HepG2 (cell line): ENCODE results near the gene NGRN. TPM values are rescaled to one million over a fixed set of nuclear protein-coding genes. Genes with fewer than 3 reads are reported as not detected.
A peak's percentile ranks its signal among the peaks of the same experiment; 100 is the strongest.

Source experiments
- ATAC-seq: fragments of 200-7000 bp; cut with Tn5 transposase; 3 replicates; pipeline ENCODE4 v1.9.1; 2020; ENCODE audit warnings: mild to moderate bottlenecking, moderate library complexity
- BruUV-seq: library from RNA; stranded (reverse); fragments of 400-500 nt; replicated peaks from 2 replicates; lab custom pipeline; 2021; lab: Mats Ljungman, UMichigan
- CTCF ChIA-PET: fragments of 300-600 bp; formaldehyde crosslinking; extraction: SDS; loops from one replicate; lab custom pipeline; 2021; ENCODE audit warnings: low total read pairs, inconsistent platforms, low intra/inter-chr PET ratio; lab: Yijun Ruan, JAX
- POLR2A ChIA-PET: fragments of 350-600 bp; sonication (Branson Sonifier 250); formaldehyde crosslinking; loops from one replicate; lab custom pipeline; 2020; ENCODE audit warnings: antibody characterized with exemption, inconsistent platforms; lab: Yijun Ruan, JAX
- DNase-seq: peaks from one replicate; pipeline ENCODE4 v3.0.0-alpha.2; 2015; ENCODE audit warnings: low spot score
- FAIRE-seq: peaks from 3 replicates; lab custom pipeline; 2011; peaks lifted over from hg19 to GRCh38; lab: Jason Lieb, UNC
- H2AFZ ChIP-seq: one replicate; pipeline ENCODE4 v1.6.1; 2011; ENCODE audit warnings: low read length, inconsistent platforms
- H3K27ac ChIP-seq: fragments of 300-600 bp; 3 replicates; pipeline ENCODE4 v1.8.0; 2011; ENCODE audit warnings: mixed run types, mild to moderate bottlenecking, mixed read lengths, low read length, inconsistent platforms; ENCODE audit not compliant: insufficient read depth; ENCODE audit errors: extremely low read length
- H3K27me3 ChIP-seq, 2 experiments: fragments of 200-600 bp in 1 of 2; 2 replicates in 1 of 2; 3 replicates in 1 of 2; pipeline versions ENCODE4 v1.6.0 to v1.8.0; 2011; ENCODE audit warnings: low read length in 2 of 2, mild to moderate bottlenecking in 2 of 2, moderate library complexity in 2 of 2, inconsistent platforms in 1 of 2; ENCODE audit not compliant: insufficient read depth in 2 of 2, control insufficient read depth in 1 of 2
- H3K36me3 ChIP-seq, 2 experiments: fragments of 200-600 bp in 1 of 2; replicated peaks in 1 of 2; 2 replicates in 1 of 2; 3 replicates in 1 of 2; pipeline versions ENCODE4 v1.5.1 to v1.8.0; 2011; ENCODE audit warnings: low read length in 2 of 2, inconsistent platforms in 1 of 2; ENCODE audit not compliant: insufficient read depth in 2 of 2, control insufficient read depth in 1 of 2
- H3K4me1 ChIP-seq: 2 replicates; pipeline ENCODE4 v1.5.1; 2012; ENCODE audit warnings: low read length, inconsistent platforms; ENCODE audit not compliant: insufficient read depth
- H3K4me2 ChIP-seq: 2 replicates; pipeline ENCODE4 v1.6.0; 2011; ENCODE audit warnings: low read depth, low read length, inconsistent platforms
- H3K4me3 ChIP-seq, 3 experiments: fragments of 200-600 bp in 1 of 3; sonication (generic), shearing (Covaris generic) in 1 of 3; replicated peaks in 1 of 3; 2 replicates each; pipeline ENCODE4 v1.5.1; 2011 to 2016; ENCODE audit warnings: low read length in 3 of 3, inconsistent platforms in 2 of 3, low read depth in 2 of 3, mild to moderate bottlenecking in 2 of 3, control low read depth in 1 of 3, mixed read lengths in 1 of 3; ENCODE audit not compliant: insufficient read depth in 1 of 3
- H3K79me2 ChIP-seq: one replicate; pipeline ENCODE4 v1.6.1; 2011; ENCODE audit warnings: low read length, inconsistent platforms; ENCODE audit not compliant: insufficient read depth
- H3K9ac ChIP-seq: 2 replicates; pipeline ENCODE4 v1.6.0; 2011; ENCODE audit warnings: mild to moderate bottlenecking, low read depth, low read length, inconsistent platforms; ENCODE audit not compliant: insufficient read depth
- H3K9me3 ChIP-seq: 2 replicates; pipeline ENCODE4 v1.5.1; 2012; ENCODE audit warnings: mild to moderate bottlenecking, low read length
- H4K20me1 ChIP-seq: 2 replicates; pipeline ENCODE4 v1.6.0; 2011; ENCODE audit warnings: inconsistent platforms, mild to moderate bottlenecking, low read length, moderate library complexity; ENCODE audit not compliant: insufficient read depth
- CEBPB ChIP-seq: IDR thresholded peaks from 2 replicates; pipeline ENCODE4 v1.6.1; 2011; ENCODE audit warnings: low read depth, low read length, improper control_type of control experiment, borderline replicate concordance
- CREM ChIP-seq, 2 experiments: sonication (generic) in 1 of 2; formaldehyde crosslinking in 1 of 2; IDR thresholded peaks; 2 replicates each; pipeline versions ENCODE4 v1.4.0 to v1.6.1; 2016 to 2020; ENCODE audit warnings: antibody characterized with exemption in 1 of 2, mild to moderate bottlenecking in 1 of 2, missing genetic modification reagents in 1 of 2
- FOXA3 ChIP-seq: IDR thresholded peaks from 2 replicates; pipeline ENCODE4 v1.6.1; 2016; ENCODE audit warnings: missing genetic modification reagents, missing compliant biosample characterization
- GZF1 ChIP-seq: sonication (generic); formaldehyde crosslinking; IDR thresholded peaks from 2 replicates; pipeline ENCODE4 v1.5.1; 2020; ENCODE audit warnings: mild to moderate bottlenecking, missing genetic modification reagents
- HDAC2 ChIP-seq: sonication (generic); formaldehyde crosslinking; IDR thresholded peaks from 2 replicates; pipeline ENCODE4 v1.4.0; 2020; ENCODE audit warnings: missing genetic modification reagents
- NFE2L2 ChIP-seq: fragments of 150-350 bp; IDR thresholded peaks from 2 replicates; pipeline ENCODE4 v1.6.1; 2014; ENCODE audit warnings: low read length
- PPARG ChIP-seq: conservative IDR thresholded peaks from 2 replicates; pipeline ENCODE4 v1.6.1; 2016; ENCODE audit warnings: missing biosample characterization, missing genetic modification reagents
- RAD21 ChIP-seq: fragments of 450-650 bp; formaldehyde crosslinking; IDR thresholded peaks from 2 replicates; pipeline ENCODE4 v1.5.0; 2020; ENCODE audit warnings: mild to moderate bottlenecking
- SIX1 ChIP-seq: sonication (generic); formaldehyde crosslinking; IDR thresholded peaks from 2 replicates; pipeline ENCODE4 v1.4.0; 2020; ENCODE audit warnings: missing genetic modification reagents, borderline replicate concordance
- TEAD3 ChIP-seq: optimal IDR thresholded peaks from 2 replicates; pipeline ENCODE3; 2016; ENCODE audit warnings: borderline replicate concordance
- TRIM24 ChIP-seq: sonication (generic); formaldehyde crosslinking; IDR thresholded peaks from 2 replicates; pipeline ENCODE4 v1.8.0; 2022; ENCODE audit warnings: mild to moderate bottlenecking, missing genetic modification reagents
- ZNF296 ChIP-seq: sonication (generic); formaldehyde crosslinking; conservative IDR thresholded peaks from 2 replicates; pipeline ENCODE4 v1.5.0; 2020; ENCODE audit warnings: mild to moderate bottlenecking, missing genetic modification reagents
- ZNF552 ChIP-seq: sonication (generic); formaldehyde crosslinking; IDR thresholded peaks from 2 replicates; pipeline ENCODE4 v1.9.0; 2022; ENCODE audit warnings: missing genetic modification reagents, mild to moderate bottlenecking, borderline replicate concordance
- ZNF556 ChIP-seq: sonication (generic); formaldehyde crosslinking; IDR thresholded peaks from 2 replicates; pipeline ENCODE4 v1.4.0; 2020; ENCODE audit warnings: mild to moderate bottlenecking, missing genetic modification reagents, borderline replicate concordance
- ZSCAN21 ChIP-seq: sonication (generic); formaldehyde crosslinking; IDR thresholded peaks from 2 replicates; pipeline ENCODE4 v1.8.0; 2022; ENCODE audit warnings: mild to moderate bottlenecking, missing genetic modification reagents, moderate library complexity, borderline replicate concordance
- ZSCAN9 ChIP-seq: IDR thresholded peaks from 2 replicates; pipeline ENCODE4 v1.6.1; 2016; ENCODE audit warnings: borderline replicate concordance
- WGBS: methylation state at CpG from one replicate; pipeline ENCODE4 v1.1.6; 2017; ENCODE audit warnings: low lambda C conversion rate; 5-methylcytosine and 5-hydroxymethylcytosine counted together
- in situ Hi-C: cut with HindIII; loops from 2 replicates; pipeline ENCODE4 v1.10.0; 2017; ENCODE audit warnings: low pct_unique_long_range_greater_than_20kb; ENCODE audit not compliant: extremely low pct_ligation_motif_present
- intact Hi-C: fragments of 100-400 bp; cut with micrococcal nuclease; formaldehyde crosslinking; loops from one replicate; pipeline ENCODE4 v1.10.0; 2022; ENCODE audit not compliant: unreplicated experiment
- polyA plus RNA-seq, 8 experiments: library from polyadenylated mRNA; depleted of rRNA in 3 of 8; stranded (reverse) in 7 of 8; unstranded in 1 of 8; fragments of >200 nt; fragmentation: Illumina TruSeq in 4 of 8; extraction: Trizol in 4 of 8; gene quantifications; 2 replicates each; pipeline versions ENCODE4 v1.2.1 to v1.2.3, GENCODE V29; 2011 to 2016; ENCODE audit warnings: low read depth in 4 of 8, missing spikeins in 1 of 8, mixed read lengths in 1 of 8; ENCODE audit not compliant: insufficient read depth in 1 of 8
- total RNA-seq, 5 experiments: library from RNA; depleted of rRNA; stranded (reverse); fragments of >200 nt; fragmentation: Illumina TruSeq; extraction: Trizol; gene quantifications; 2 replicates each; pipeline ENCODE4 v1.2.3, GENCODE V29; 2016; ENCODE audit warnings: low read depth in 1 of 5
- TF ChIP-seq, protein P1 (sequence below): sonication (generic); formaldehyde crosslinking; IDR thresholded peaks from 2 replicates; pipeline ENCODE4 v1.4.0; 2020; ENCODE audit warnings: mild to moderate bottlenecking, missing genetic modification reagents
- TF ChIP-seq, protein P2 (sequence below): sonication (generic); formaldehyde crosslinking; IDR thresholded peaks from 2 replicates; pipeline ENCODE4 v1.8.1; 2023; ENCODE audit warnings: mild to moderate bottlenecking, missing genetic modification reagents

NGRN gene
- total and polyA plus RNA-seq, 2 of the 13 experiments (the other 11 are each of a cell fraction or from before 2014, with no cell fraction given): 39.8 to 63.7 TPM

DNA sequence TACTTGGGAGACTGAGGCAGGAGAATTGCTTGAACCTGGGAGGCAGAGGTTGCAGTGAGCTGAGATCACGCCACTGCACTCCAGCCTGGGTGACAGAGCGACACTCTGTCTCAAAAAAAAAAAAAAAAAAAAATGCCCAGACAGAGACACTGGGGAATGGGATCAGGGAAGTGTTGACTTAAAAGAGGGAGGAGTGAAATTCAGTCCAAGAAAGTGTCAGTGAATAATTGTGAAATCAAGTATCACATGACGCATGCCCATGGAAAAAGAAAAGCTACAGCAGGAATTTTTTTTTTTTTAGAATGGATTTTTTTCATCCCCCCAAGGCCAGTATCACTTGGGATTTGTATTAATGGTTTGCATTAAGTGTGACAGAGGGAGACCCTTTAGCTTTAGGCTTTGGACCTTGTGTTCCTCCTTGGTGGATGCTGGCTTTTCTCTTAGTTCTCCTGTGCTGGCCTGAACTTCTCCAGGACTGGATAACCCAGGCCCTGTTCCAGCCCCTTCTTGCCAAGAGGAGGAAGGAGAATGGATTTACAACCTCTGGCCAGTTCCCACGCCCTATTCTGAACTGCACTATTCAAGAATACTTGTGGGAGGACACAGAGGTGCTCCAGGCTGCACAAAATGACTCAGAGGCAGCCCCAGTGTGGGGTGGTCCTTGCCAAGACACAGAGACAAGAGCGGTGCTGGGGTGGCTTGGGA, 50.0 kb downstream of the NGRN start:
- no peak for FAIRE-seq
- H3K27ac ChIP-seq: no peak overlapping the region
- H3K36me3 ChIP-seq: no peaks in the 10 kb centered on the region
- no peaks in the 10 kb centered on the region; a peak in 1 of 5 replicates for H3K27me3 ChIP-seq
- H3K4me1 ChIP-seq: 0 out of 2 replicates have a peak, but pooled peaks cover 4% of the 10 kb centered on the region
- no peak overlapping the region for H3K4me2 ChIP-seq
- ATAC-seq: no peak
- intact Hi-C loops (no loop called here), in situ Hi-C loops (no loop called here)
- 25% methylated on average over 5 of the region's 5 CpGs for WGBS
- no peak overlapping the region for H3K9ac ChIP-seq
- BruUV-seq: no TSS peak
- H3K4me3 ChIP-seq: no peak overlapping the region
- DNase-seq: peak; percentile 30
- POLR2A ChIA-PET: no interaction called here
- H3K79me2 ChIP-seq: no peaks in the 10 kb centered on the region
- no peak for TF ChIP-seq ZNF556
- TF ChIP-seq RAD21 (CRISPR knock-in tag): no peak
- peak; percentile 9; the same call in 1 of the 2 replicates for TF ChIP-seq CEBPB
- no peaks in the 10 kb centered on the region for H4K20me1 ChIP-seq
- H3K9me3 ChIP-seq: no peaks in the 10 kb centered on the region
- H2AFZ ChIP-seq: no peak overlapping the region
- CTCF ChIA-PET: no interaction called here

DNA sequence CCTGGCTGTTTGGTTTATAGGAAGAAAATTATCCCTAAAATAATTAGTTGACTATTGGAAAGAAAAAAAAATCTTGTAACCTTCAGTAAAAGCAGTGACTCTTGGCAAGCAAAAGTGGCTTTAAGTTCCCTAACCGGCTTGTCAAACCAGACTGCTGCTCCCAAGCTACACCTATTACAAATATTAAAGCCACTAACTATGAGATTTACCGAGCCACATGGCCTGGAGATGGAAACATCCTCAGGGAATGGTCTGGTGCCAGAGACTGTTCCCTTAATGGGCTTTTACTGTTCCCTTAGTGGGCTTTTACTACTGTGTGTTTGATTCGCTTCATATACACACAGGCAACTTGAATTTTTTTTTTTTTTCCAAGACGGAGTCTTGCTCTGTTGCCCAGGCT, 50.7 kb downstream of the NGRN start:
- 60% methylated on average over 4 of the region's 4 CpGs for WGBS
- Histone ChIP-seq H3K4me2 (no peak overlapping the region), H3K9ac (no peak overlapping the region), H3K79me2 (no peaks in the 10 kb centered on the region), H2AFZ (no peak overlapping the region), H4K20me1 (no peaks in the 10 kb centered on the region), H3K36me3 (no peaks in the 10 kb centered on the region), H3K27me3 (no peaks in the 10 kb centered on the region; a peak in 1 of 5 replicates), H3K9me3 (no peaks in the 10 kb centered on the region), H3K4me1 (0 out of 2 replicates have a peak, but pooled peaks cover 7% of the 10 kb centered on the region), H3K4me3 (no peak overlapping the region), H3K27ac (no peak overlapping the region)
- FAIRE-seq (no peak), ATAC-seq (no peak), DNase-seq (no peak)
- CTCF ChIA-PET: no interaction called here
- POLR2A ChIA-PET: no interaction called here
- BruUV-seq: no TSS peak
- in situ Hi-C loops: no loop called here
- intact Hi-C loops: no loop called here
- no peak for TF ChIP-seq HDAC2 (CRISPR knock-in tag)
- TF ChIP-seq NFE2L2: no peak
- TF ChIP-seq ZNF296: no peak
- TF ChIP-seq, protein P1, sequence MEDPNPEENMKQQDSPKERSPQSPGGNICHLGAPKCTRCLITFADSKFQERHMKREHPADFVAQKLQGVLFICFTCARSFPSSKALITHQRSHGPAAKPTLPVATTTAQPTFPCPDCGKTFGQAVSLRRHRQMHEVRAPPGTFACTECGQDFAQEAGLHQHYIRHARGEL: no peak
- TF ChIP-seq TEAD3 (CRISPR knock-in tag): no peak
- TF ChIP-seq, protein P2, sequence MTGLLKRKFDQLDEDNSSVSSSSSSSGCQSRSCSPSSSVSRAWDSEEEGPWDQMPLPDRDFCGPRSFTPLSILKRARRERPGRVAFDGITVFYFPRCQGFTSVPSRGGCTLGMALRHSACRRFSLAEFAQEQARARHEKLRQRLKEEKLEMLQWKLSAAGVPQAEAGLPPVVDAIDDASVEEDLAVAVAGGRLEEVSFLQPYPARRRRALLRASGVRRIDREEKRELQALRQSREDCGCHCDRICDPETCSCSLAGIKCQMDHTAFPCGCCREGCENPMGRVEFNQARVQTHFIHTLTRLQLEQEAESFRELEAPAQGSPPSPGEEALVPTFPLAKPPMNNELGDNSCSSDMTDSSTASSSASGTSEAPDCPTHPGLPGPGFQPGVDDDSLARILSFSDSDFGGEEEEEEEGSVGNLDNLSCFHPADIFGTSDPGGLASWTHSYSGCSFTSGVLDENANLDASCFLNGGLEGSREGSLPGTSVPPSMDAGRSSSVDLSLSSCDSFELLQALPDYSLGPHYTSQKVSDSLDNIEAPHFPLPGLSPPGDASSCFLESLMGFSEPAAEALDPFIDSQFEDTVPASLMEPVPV (CRISPR knock-in tag): no peak
- TF ChIP-seq TRIM24 (CRISPR knock-in tag): no peak
- no peak for TF ChIP-seq FOXA3 (CRISPR knock-in tag)
- TF ChIP-seq ZNF552 (CRISPR knock-in tag): no peak
- TF ChIP-seq ZSCAN9 (CRISPR knock-in tag): no peak
- TF ChIP-seq SIX1 (CRISPR knock-in tag): no peak
- no peak for TF ChIP-seq GZF1 (CRISPR knock-in tag)
- TF ChIP-seq ZSCAN21: no peak
- TF ChIP-seq CREM (IDR thresholded peaks at IDR 0.05): no peak
- no peak for TF ChIP-seq CREM (CRISPR knock-in tag; IDR thresholded peaks at IDR 0.05)
- TF ChIP-seq PPARG: no peak
